A673 (cell line): ENCODE measurements around the gene ASB18. TPM values are rescaled to one million over a fixed set of nuclear protein-coding genes. Genes with fewer than 3 reads are reported as not detected.

Experiments
- BruUV-seq: library from RNA; stranded (reverse); fragments of 400-500 nt; replicated peaks from 2 replicates; lab custom pipeline; 2021; lab: Mats Ljungman, UMichigan
- CTCF ChIA-PET: fragments of 300-600 bp; sonication (Branson Sonifier 250); formaldehyde crosslinking; loops from one replicate; lab custom pipeline; 2022; ENCODE audit warnings: antibody characterized with exemption; lab: Charles Lee
- POLR2A ChIA-PET: fragments of 300-600 bp; sonication (Branson Sonifier 250); formaldehyde crosslinking; loops from one replicate; lab custom pipeline; 2022; ENCODE audit warnings: antibody characterized with exemption; ENCODE audit not compliant: low non-redundant PET; lab: Charles Lee
- DNase-seq: peaks from one replicate; pipeline ENCODE4 v3.0.0-alpha.2; 2015; ENCODE audit warnings: low spot score
- H3K27ac ChIP-seq: fragments of 200-600 bp; sonication (generic); 2 replicates; pipeline ENCODE4 v1.5.1; 2016; ENCODE audit warnings: mixed run types, low read depth, mild to moderate bottlenecking, mixed read lengths, antibody characterized with exemption, low read length; ENCODE audit not compliant: poor library complexity, severe bottlenecking
- H3K27me3 ChIP-seq: fragments of 200-600 bp; sonication (generic); replicated peaks from 2 replicates; pipeline ENCODE4 v1.6.1; 2017; ENCODE audit warnings: mixed run types, low read depth, mild to moderate bottlenecking, mixed read lengths, antibody characterized with exemption, low read length; ENCODE audit not compliant: insufficient read depth, poor library complexity
- H3K36me3 ChIP-seq: fragments of 200-600 bp; sonication (generic); 2 replicates; pipeline ENCODE4 v1.6.1; 2016; ENCODE audit warnings: mixed run types, mild to moderate bottlenecking, mixed read lengths, antibody characterized with exemption, low read length; ENCODE audit not compliant: insufficient read depth, poor library complexity, severe bottlenecking
- H3K4me1 ChIP-seq: fragments of 200-600 bp; sonication (generic); 2 replicates; pipeline ENCODE4 v1.6.1; 2017; ENCODE audit warnings: mixed run types, mild to moderate bottlenecking, mixed read lengths, antibody characterized with exemption, low read length; ENCODE audit not compliant: insufficient read depth, poor library complexity, severe bottlenecking
- H3K4me3 ChIP-seq: fragments of 200-600 bp; sonication (generic); 2 replicates; pipeline ENCODE4 v1.5.1; 2016; ENCODE audit warnings: low read depth, mixed run types, mild to moderate bottlenecking, mixed read lengths, low read length; ENCODE audit not compliant: poor library complexity, severe bottlenecking
- H3K9me3 ChIP-seq: fragments of 200-600 bp; sonication (generic); 2 replicates; pipeline ENCODE4 v1.6.1; 2016; ENCODE audit warnings: mixed run types, low read depth, mild to moderate bottlenecking, mixed read lengths, antibody characterized with exemption, low read length; ENCODE audit not compliant: poor library complexity, severe bottlenecking
- CTCF ChIP-seq: fragments of 300-800, 200-600 bp; sonication (generic); conservative IDR thresholded peaks from 2 replicates; pipeline ENCODE4 v1.5.1; 2017; ENCODE audit warnings: low read depth, mild to moderate bottlenecking, antibody characterized with exemption, low read length, moderate library complexity, mixed read lengths
- EZH2 ChIP-seq: fragments of 200-600 bp; sonication (generic); IDR thresholded peaks from 2 replicates; pipeline ENCODE4 v1.6.1; 2017; ENCODE audit warnings: borderline replicate concordance, low read depth, mild to moderate bottlenecking, mixed read lengths, antibody characterized with exemption, low read length; ENCODE audit not compliant: poor library complexity, severe bottlenecking
- intact Hi-C: fragments of 100-400 bp; cut with micrococcal nuclease; formaldehyde crosslinking; loops from one replicate; pipeline ENCODE4 v1.10.0; 2022; ENCODE audit not compliant: unreplicated experiment
- total RNA-seq: library from RNA; stranded (reverse); gene quantifications from 2 replicates; pipeline ENCODE4 v1.2.3, GENCODE V29; 2021

The ASB18 gene
- total RNA-seq, 1 experiment from 2014 or later, result not detected

DNA sequence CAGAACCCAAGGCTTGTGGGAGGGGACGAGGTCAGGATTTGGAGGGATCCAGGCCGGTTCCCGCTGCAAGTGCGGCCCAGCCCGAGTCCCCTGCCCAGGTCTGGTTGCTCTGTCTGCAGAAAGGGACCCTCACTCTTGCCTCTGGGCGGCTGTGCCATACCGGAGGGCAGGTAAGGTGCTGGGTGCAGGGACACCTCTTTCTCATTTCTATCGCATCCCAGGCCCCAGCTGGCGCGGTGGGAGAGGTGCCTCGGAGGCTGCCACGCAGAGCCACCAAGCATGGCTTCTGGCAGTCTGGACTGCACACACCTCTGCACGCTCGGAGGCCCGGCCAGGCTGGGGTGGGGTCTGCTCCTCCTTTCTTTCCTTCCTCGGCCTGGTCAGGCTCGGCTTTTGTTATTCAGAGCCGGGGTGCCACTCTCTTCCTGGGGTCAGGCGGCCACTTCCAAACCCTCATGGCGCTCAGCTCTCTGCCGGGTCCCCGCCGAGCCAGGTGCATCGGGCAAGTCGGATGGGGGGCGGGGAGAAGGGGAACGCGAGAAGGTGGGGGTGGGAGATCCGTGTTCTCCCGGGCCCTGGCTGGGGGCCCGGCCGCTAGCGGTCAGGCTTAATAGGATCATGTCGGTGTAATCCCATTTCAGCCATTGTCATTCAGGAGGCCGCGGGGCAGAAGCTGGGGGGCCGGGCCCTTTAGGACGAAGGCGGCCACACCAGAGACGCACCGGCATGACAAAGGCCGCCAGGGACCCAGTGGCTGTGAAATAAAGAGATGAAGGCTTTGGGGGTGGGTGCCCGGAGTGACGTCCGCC, 105.0 kb downstream of the ASB18 start:
- H3K27me3 ChIP-seq, result peaks cover 19% of the 10 kb centered on the region
- no peak for DNase-seq
- ChIA-PET CTCF (no interaction called here), POLR2A (no interaction called here)
- intact Hi-C loops, result no loop called here
- H3K4me3 ChIP-seq, result no peak overlapping the region
- no peaks in the 10 kb centered on the region for H3K36me3 ChIP-seq
- no TSS peak for BruUV-seq
- TF ChIP-seq CTCF, result no peak
- TF ChIP-seq EZH2, result no peak
- no peaks in the 10 kb centered on the region for H3K9me3 ChIP-seq
- H3K27ac ChIP-seq, result no peak overlapping the region
- H3K4me1 ChIP-seq, result no peaks in the 10 kb centered on the region

DNA sequence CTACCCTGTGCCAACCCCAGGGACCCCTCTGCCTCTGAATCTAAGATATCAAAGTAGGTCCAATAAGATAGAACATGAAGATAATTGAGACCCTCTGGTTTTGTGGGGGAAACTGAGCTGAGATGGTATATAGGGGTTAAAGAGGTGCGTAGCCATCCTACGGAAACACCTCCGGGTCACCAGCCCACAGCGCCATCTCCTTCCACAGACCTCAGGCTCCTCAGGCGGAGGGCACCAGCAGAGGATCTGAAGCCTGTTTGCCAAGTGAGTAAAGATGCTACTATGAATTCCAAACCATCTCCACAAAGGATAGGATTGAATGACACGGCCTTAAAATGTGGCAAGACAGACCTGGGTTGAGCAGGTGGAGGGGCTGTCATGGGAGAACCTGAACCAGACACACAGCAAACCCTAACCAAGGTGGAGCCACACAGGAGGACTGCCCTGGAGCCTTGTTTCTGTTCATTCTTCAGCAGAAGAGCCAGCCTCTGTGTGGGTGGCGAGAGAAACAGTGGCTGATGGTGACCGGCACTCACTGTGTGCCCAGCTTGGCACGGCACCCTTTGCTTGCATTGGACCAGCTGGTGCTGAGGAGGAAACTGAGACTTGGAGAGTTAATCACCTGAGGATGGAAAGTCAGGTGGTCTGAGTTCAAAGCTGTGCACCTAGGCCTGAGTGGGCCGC, 106.2 kb downstream of the ASB18 start:
- Histone ChIP-seq H3K4me1 (no peaks in the 10 kb centered on the region), H3K36me3 (no peaks in the 10 kb centered on the region), H3K4me3 (no peak overlapping the region), H3K27ac (no peak overlapping the region), H3K27me3 (peaks cover 7% of the 10 kb centered on the region), H3K9me3 (no peaks in the 10 kb centered on the region)
- intact Hi-C loops, result no loop called here
- TF ChIP-seq CTCF (no peak), EZH2 (no peak)
- CTCF ChIA-PET, result no interaction called here
- POLR2A ChIA-PET, result no interaction called here
- DNase-seq, result no peak
- BruUV-seq, result no TSS peak

GRCh38 chr2:236157366-236157765, 106.8 kb downstream of the ASB18 start:
- CTCF ChIA-PET, result no interaction called here
- peaks cover 1% of the 10 kb centered on the region for H3K27me3 ChIP-seq

More at GRCh38 chr2:236157366-236157765, 106.8 kb downstream of the ASB18 start:
- intact Hi-C loops, result no loop called here
- Histone ChIP-seq H3K36me3 (no peaks in the 10 kb centered on the region), H3K9me3 (no peaks in the 10 kb centered on the region), H3K4me3 (no peak overlapping the region), H3K4me1 (no peaks in the 10 kb centered on the region), H3K27ac (no peak overlapping the region)
- BruUV-seq, result no TSS peak
- TF ChIP-seq CTCF, result no peak
- no peak for TF ChIP-seq EZH2
- no peak for DNase-seq
- POLR2A ChIA-PET, result no interaction called here
